ENCODE measurements around the gene UBA1.

The UBA1 gene

GRCh38 chrX:47212381-47213293 lies 19.0 kb downstream of the UBA1 start:
- DNase-seq (ENCODE audit: low read depth in 3 of 3): no peak

GRCh38 chrX:47214435-47215077 lies 20.9 kb downstream of the UBA1 start:
- no peak for DNase-seq (ENCODE audit: low read depth in 3 of 3)

GRCh38 chrX:47215291-47215900 lies 21.8 kb downstream of the UBA1 start:
- DNase-seq (ENCODE audit: low read depth in 3 of 3): no peak

GRCh38 chrX:47216393-47216925 lies 22.8 kb downstream of the UBA1 start:
- no peak for DNase-seq (ENCODE audit: low read depth in 3 of 3)

- no peak for DNase-seq (ENCODE audit: low read depth in 3 of 3)
Measured at GRCh38 chrX:47217121-47217851, 23.7 kb downstream of the UBA1 start.

GRCh38 chrX:47217852-47218279 lies 24.2 kb downstream of the UBA1 start:
- peak; percentile 86 to 97 (median 91) for DNase-seq (ENCODE audit: low read depth in 3 of 3)

- peak; percentile 28 to 66 (median 35) for DNase-seq (ENCODE audit: low read depth in 3 of 3)
Measured at GRCh38 chrX:47218280-47218919, 24.8 kb downstream of the UBA1 start, which contains the start of gene CDK16. CDK16 (plus strand) TSS chrX:47218681; CDS start chrX:47223558, 4,877 bp downstream.

- DNase-seq (ENCODE audit: low read depth in 3 of 3): peak in 2 of 3 donors; percentile 10 to 37
Measured at GRCh38 chrX:47218920-47219815, 25.5 kb downstream of the UBA1 start.

GRCh38 chrX:47221756-47222155 lies 28.1 kb downstream of the UBA1 start:
- no peak for DNase-seq (ENCODE audit: low read depth in 3 of 3)

GRCh38 chrX:47222751-47223350 lies 29.2 kb downstream of the UBA1 start:
- DNase-seq (ENCODE audit: low read depth in 3 of 3): no peak

GRCh38 chrX:47223476-47224250 lies 30.0 kb downstream of the UBA1 start:
- no peak for DNase-seq (ENCODE audit: low read depth in 3 of 3)

- no peak for DNase-seq (ENCODE audit: low read depth in 3 of 3)
Measured at GRCh38 chrX:47224266-47224895, 30.8 kb downstream of the UBA1 start.

- no peak for DNase-seq (ENCODE audit: low read depth in 3 of 3)
Measured at GRCh38 chrX:47224896-47225290, 31.3 kb downstream of the UBA1 start.

- no peak for DNase-seq (ENCODE audit: low read depth in 3 of 3)
Measured at GRCh38 chrX:47226071-47226470, 32.4 kb downstream of the UBA1 start.

GRCh38 chrX:47226531-47227333 lies 33.1 kb downstream of the UBA1 start:
- no peak for DNase-seq (ENCODE audit: low read depth in 3 of 3)

- no peak for DNase-seq (ENCODE audit: low read depth in 3 of 3)
Measured at GRCh38 chrX:47227334-47227583, 33.6 kb downstream of the UBA1 start.

GRCh38 chrX:47228550-47229270 lies 35.1 kb downstream of the UBA1 start:
- DNase-seq (ENCODE audit: low read depth in 3 of 3): no peak

All from stimulated activated CD4-positive, alpha-beta T cell treated with anti-CD3 and anti-CD28 coated beads, TNF-alpha, amount 100 ng/mL, for 48 hours (primary cell).